GM20431 (cell line): ENCODE data around the gene CKLF.
"Not testable (repeated sequence)": the region's sequence is repeated elsewhere in the genome, so short reads cannot be mapped to it uniquely, and the experiment has no call there.

Source experiments
- in situ Hi-C: fragments of 300-500 bp; cut with MseI, MboI; formaldehyde crosslinking; loops from one replicate; pipeline ENCODE4 v1.15.0; 2020; ENCODE audit warnings: low sequenced_read_pairs; ENCODE audit not compliant: unreplicated experiment

Gene CKLF

DNA sequence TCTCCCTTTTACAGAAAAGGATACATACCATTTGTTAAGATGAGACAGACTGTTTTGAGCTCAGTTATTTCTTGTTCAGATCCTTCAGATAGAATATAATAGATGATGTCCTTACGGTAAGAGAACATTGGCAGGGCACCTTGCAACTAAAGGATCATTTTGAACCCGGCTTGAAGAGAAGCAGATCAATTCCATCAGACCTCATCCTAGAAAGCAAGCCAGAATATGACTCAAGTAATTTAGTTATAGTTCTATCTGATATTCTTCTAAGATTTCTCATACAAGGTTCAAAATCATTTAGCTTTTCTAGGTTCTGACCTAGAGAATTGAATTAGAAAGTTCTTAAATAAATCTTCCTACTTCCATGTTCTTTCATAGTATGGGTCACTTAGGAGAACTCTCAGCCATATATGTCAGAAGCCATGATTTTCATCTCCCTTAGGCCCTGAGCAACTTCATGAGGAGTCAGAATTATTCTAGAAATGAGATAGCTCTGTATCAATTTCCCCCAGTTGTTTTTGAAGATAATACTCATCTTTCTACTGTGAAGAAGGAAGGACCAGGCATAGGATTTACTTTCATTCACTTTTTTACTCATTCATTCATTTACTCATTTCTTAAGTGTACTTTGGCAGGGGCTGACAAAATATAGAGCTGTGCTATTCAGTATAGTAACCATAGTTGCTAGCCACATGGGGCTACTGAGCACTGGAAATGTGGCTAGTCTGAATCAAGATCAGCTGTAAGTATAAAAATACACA is 11.4 kb downstream of the CKLF start:
- in situ Hi-C loops: no loop called here

GRCh38 chr16:66566051-66566901 is 13.9 kb downstream of the CKLF start, which contains the start of gene CMTM1:
Gene CMTM1, plus strand, starts transcription at chr16:66566439. Its CDS starts 75 bp downstream, at chr16:66566514.
- in situ Hi-C loops: no loop called here

- in situ Hi-C loops: not testable (repeated sequence)
Measured at GRCh38 chr16:66567270-66567669, 14.9 kb downstream of the CKLF start.

GRCh38 chr16:66568355-66568754 is 16.0 kb downstream of the CKLF start:
- in situ Hi-C loops: no loop called here

- in situ Hi-C loops: no loop called here
Measured at GRCh38 chr16:66569131-66569530, 16.8 kb downstream of the CKLF start.

DNA sequence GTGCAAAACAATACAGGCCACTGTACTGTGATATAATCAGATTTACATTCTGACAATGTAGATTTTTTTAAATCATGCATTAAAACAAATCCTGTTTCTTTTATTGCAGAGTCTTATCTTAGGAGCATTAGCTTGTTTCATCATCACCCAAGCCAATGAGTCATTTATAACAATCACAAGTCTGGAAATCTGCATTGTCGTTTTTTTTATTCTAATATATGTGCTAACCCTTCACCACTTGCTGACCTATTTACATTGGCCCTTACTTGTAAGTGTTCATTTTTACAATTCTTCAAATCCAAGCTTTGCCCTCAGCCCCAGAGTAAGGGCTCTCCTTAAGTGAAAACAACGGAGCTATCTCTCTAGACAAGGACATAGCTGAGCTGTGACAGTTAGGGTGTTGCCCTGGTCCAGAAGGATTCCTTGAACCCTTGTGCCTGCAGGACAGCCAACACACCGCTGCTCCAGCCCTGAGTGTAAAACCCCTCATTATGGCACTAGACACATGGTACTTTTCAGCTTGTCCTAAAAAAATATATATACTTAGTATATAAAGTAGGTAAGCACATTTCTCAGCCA is 17.5 kb downstream of the CKLF start:
- in situ Hi-C loops: no loop called here

- in situ Hi-C loops: no loop called here
Measured at GRCh38 chr16:66572356-66572755, 20.0 kb downstream of the CKLF start.

- in situ Hi-C loops: no loop called here
Measured at GRCh38 chr16:66574081-66574480, 21.7 kb downstream of the CKLF start.

DNA sequence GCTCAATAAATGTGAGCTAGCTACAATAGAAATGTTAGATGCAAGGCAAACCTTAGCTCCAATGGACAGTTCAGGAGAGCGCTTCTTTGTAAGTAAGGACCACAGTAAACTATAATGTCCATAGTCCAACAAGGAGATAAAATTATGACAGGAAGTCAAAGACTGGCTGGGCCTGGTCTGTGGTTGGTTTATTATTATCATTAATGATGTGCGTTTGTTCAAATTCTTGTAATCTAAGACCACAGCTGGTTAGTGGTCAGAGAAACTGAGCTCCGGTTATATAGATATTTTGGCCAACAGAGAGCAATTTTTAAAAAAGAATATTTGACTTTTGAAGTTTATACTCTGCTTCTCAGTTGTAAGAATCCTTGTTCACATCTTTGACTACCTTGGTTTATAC is 22.2 kb downstream of the CKLF start:
- in situ Hi-C loops: no loop called here

GRCh38 chr16:66575060-66575459 is 22.7 kb downstream of the CKLF start:
- in situ Hi-C loops: loop anchor here (25.0 kb wide), 1 partner anchor 163 kb away; no protein-coding TSS in a partner anchor

GRCh38 chr16:66576296-66576695 is 23.9 kb downstream of the CKLF start:
- in situ Hi-C loops: loop anchor here (25.0 kb wide), 1 partner anchor 164 kb away; no protein-coding TSS in a partner anchor

DNA sequence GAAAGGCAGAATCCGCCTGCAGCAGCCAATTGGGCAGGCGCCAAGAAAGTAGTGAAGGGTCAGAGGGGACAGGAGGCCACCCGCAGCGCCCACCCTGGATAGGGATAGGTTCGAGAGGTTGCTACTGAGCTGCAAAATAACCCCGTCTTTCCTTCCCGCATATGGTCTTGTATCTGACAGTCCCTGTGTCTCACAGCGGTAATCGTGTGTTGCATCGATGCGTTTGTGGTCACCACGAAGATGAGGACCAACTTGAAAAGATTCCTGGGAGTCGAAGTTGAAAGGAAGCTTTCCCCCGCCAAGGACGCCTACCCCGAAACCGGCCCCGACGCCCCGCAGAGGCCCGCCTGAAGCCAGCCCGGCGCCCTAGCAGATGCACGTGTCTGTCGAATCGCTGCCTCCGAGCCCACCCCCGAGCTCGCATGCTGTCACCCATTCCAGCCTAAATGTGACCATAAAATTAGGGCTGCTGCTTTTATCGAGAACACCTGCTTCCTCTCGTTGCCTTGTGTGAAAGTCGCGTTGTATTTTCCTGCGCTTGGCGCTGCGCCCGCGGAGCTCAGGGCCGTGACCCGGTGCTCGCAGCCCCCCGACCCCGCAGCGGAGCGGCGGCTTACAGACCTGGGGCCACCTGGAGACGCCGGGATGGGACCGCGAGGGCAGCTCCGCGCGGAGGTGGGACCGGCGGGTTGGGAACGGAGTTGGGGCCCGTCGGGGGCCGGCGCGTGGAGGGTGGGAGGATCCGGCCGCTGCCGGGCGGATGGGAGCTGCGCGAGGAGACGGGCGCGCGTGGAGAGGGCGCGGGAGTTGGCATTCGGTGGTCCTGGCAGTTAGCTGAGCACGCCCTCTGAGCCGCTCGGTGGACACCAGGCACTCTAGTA is 26.5 kb downstream of the CKLF start, which contains the start of gene CMTM2:
CMTM2 (plus strand) TSS at position 813 of the 881 bp plus-strand sequence. CDS start 145 bp downstream, outside the sequence.
- in situ Hi-C loops: loop anchor here (25.0 kb wide), 1 partner anchor 167 kb away; no protein-coding TSS in a partner anchor

DNA sequence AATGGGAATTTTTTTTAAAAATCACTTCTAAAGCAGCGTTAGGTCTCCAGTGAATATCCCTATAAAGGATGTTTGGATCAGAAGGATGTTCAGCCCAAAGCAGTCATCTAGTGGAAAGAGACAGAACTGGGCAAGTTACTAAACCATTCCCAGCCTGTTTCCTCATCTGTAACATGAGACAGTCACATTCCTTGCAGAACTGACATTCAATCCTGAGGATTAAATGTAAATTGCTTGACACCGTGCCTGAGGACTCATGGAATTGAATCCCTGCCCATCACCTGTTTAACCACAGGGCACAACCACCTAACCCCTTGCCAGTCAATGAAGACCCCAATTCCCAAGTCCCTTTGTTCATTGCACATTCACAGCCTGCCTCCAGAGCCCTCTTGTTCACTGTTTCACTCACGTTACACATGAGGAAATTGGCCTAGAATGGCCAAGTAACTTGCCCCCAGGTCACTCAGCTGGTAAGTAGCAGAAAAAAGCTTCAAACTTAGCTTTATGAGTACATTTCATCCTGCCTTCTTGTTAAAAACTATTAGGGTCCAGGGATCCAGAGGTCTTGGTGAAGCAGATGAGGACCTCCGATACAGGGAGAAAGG is 28.3 kb downstream of the CKLF start:
- in situ Hi-C loops: loop anchor here (25.0 kb wide), 1 partner anchor 168 kb away; no protein-coding TSS in a partner anchor

- in situ Hi-C loops: loop anchor here (25.0 kb wide), 1 partner anchor 169 kb away; no protein-coding TSS in a partner anchor
Measured at GRCh38 chr16:66581246-66581952, 29.0 kb downstream of the CKLF start.

GRCh38 chr16:66585481-66586239 is 33.3 kb downstream of the CKLF start:
- in situ Hi-C loops: loop anchor here (25.0 kb wide), 1 partner anchor 173 kb away; no protein-coding TSS in a partner anchor

DNA sequence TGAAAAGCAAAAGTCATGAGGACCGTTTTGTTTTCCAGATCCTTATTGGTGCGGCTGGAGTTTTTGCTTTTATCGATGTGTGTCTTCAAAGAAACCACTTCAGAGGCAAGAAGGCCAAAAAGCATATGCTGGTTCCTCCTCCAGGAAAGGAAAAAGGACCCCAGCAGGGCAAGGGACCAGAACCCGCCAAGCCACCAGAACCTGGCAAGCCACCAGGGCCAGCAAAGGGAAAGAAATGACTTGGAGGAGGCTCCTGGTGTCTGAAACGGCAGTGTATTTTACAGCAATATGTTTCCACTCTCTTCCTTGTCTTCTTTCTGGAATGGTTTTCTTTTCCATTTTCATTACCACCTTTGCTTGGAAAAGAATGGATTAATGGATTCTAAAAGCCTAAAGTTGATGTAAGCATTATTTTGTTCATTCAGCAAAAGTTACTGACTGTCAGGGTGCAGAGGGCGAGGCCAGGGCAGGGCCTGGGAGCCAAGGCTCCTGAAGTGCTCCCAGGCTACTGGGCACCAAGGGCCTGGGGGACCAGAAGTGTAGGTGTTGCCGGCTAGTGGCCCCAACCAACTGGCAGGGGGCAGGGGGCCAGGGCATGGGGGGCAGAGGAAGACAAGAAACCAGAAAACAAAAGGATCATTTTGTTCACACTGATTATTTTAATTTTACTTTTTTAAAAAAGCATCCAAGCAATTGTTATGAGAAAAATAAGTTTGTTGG is 35.7 kb downstream of the CKLF start:
- in situ Hi-C loops: loop anchor here (25.0 kb wide), 1 partner anchor 176 kb away; no protein-coding TSS in a partner anchor
